SK-N-SH treated with all-trans-retinoic acid at 6 μM for 48 hours (cell line): Measurements from ENCODE around the gene FUZ.

Experiments used
- ARNTL ChIP-seq: fragments of 450-650 bp; formaldehyde crosslinking; IDR thresholded peaks from 2 replicates; pipeline ENCODE4 v1.5.0; 2020; ENCODE audit warnings: low read depth, mild to moderate bottlenecking, moderate library complexity, borderline replicate concordance
- BACH2 ChIP-seq: fragments of 250-450 bp; sonication (Bioruptor Pico); IDR thresholded peaks from 2 replicates; pipeline ENCODE4 v1.9.0; 2021; ENCODE audit warnings: mild to moderate bottlenecking, borderline replicate concordance
- CREB5 ChIP-seq: fragments of 250-450 bp; sonication (Bioruptor Pico); IDR thresholded peaks from 2 replicates; pipeline ENCODE4 v1.5.1; 2020; ENCODE audit warnings: low read depth, mild to moderate bottlenecking, moderate library complexity
- GLIS3 ChIP-seq: fragments of 250-450 bp; sonication (Bioruptor Pico); IDR thresholded peaks from 2 replicates; pipeline ENCODE4 v1.5.0; 2020; ENCODE audit warnings: mild to moderate bottlenecking, moderate library complexity
- SNAI2 ChIP-seq: fragments of 250-450 bp; sonication (Bioruptor Pico); IDR thresholded peaks from 2 replicates; pipeline ENCODE4 v1.5.0; 2020; ENCODE audit warnings: mild to moderate bottlenecking, moderate library complexity
- TSHZ2 ChIP-seq: fragments of 250-450 bp; sonication (Bioruptor Pico); IDR thresholded peaks from 2 replicates; pipeline ENCODE4 v1.5.0; 2020; ENCODE audit warnings: mild to moderate bottlenecking, moderate library complexity
- ZFP3 ChIP-seq: fragments of 250-450 bp; sonication (Bioruptor Pico); IDR thresholded peaks from 2 replicates; pipeline ENCODE4 v1.5.0; 2020; ENCODE audit warnings: mild to moderate bottlenecking, moderate library complexity
- ZFP30 ChIP-seq: fragments of 450-650 bp; formaldehyde crosslinking; IDR thresholded peaks from 2 replicates; pipeline ENCODE4 v1.5.0; 2022; ENCODE audit warnings: mild to moderate bottlenecking, moderate library complexity
- ZNF70 ChIP-seq: fragments of 450-650 bp; formaldehyde crosslinking; IDR thresholded peaks from 2 replicates; pipeline ENCODE4 v1.5.0; 2020; ENCODE audit warnings: mild to moderate bottlenecking, moderate library complexity
- ZNF8 ChIP-seq: fragments of 450-650 bp; formaldehyde crosslinking; IDR thresholded peaks from 2 replicates; pipeline ENCODE4 v1.5.0; 2020; ENCODE audit warnings: mild to moderate bottlenecking, moderate library complexity
- TF ChIP-seq, protein P1 (sequence below): fragments of 250-450 bp; sonication (Bioruptor Pico); IDR thresholded peaks from 2 replicates; pipeline ENCODE4 v1.8.0; 2020; ENCODE audit warnings: mild to moderate bottlenecking, moderate library complexity, borderline replicate concordance

DNA sequence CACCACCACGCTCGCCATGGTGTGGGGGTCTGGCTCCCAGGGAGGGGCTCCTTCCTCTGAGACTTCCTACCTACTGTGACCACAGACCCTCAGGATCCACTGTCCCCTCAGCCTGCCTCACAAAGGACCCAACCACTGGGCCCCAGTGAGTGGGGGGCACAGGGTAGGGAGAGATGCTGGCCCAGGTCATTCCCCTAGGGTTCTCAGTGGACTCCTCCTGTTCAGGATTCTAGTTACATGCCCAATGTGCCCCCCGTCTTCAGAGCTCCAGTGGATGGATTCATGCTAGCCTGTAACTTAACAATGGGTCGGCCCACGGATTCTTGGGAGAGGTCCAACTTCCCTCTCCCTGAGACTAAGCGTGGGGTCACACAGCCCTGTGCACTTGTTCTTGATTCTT, 49.9 kb downstream of the FUZ start, which contains the start of gene TSKS:
- TF ChIP-seq BACH2 (no peak), ZNF8 (no peak), ARNTL (no peak), ZFP3 (CRISPR knock-in tag) (no peak), ZNF70 (CRISPR knock-in tag) (no peak), CREB5 (CRISPR knock-in tag) (no peak), GLIS3 (CRISPR knock-in tag) (no peak), ZFP30 (no peak), TSHZ2 (CRISPR knock-in tag) (no peak), SNAI2 (CRISPR knock-in tag) (no peak)
- TF ChIP-seq, protein P1, sequence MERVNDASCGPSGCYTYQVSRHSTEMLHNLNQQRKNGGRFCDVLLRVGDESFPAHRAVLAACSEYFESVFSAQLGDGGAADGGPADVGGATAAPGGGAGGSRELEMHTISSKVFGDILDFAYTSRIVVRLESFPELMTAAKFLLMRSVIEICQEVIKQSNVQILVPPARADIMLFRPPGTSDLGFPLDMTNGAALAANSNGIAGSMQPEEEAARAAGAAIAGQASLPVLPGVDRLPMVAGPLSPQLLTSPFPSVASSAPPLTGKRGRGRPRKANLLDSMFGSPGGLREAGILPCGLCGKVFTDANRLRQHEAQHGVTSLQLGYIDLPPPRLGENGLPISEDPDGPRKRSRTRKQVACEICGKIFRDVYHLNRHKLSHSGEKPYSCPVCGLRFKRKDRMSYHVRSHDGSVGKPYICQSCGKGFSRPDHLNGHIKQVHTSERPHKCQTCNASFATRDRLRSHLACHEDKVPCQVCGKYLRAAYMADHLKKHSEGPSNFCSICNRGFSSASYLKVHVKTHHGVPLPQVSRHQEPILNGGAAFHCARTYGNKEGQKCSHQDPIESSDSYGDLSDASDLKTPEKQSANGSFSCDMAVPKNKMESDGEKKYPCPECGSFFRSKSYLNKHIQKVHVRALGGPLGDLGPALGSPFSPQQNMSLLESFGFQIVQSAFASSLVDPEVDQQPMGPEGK (CRISPR knock-in tag), result no peak
